Transverse colon (tissue), 4 donors: ENCODE data around the gene CEP290. TPM values are rescaled to one million over a fixed set of nuclear protein-coding genes. Genes with fewer than 3 reads are reported as not detected.

Experiments used
- DNase-seq: peaks from one replicate; pipeline ENCODE4 v3.0.0-alpha.2; 2019
- H3K27ac ChIP-seq, 4 donors: fragments of 200-600 bp; sonication (generic); 2 replicates each; pipeline ENCODE4 v1.5.1; 2016 to 2018; ENCODE audit warnings: inconsistent platforms in 4 of 4
- H3K27me3 ChIP-seq: fragments of 200-600 bp; sonication (generic); 2 replicates; pipeline ENCODE4 v1.5.1; 2017; ENCODE audit warnings: inconsistent platforms
- H3K36me3 ChIP-seq, 4 donors: fragments of 200-600 bp; sonication (generic); 2 replicates each; pipeline ENCODE4 v1.5.1; 2017 to 2019; ENCODE audit warnings: inconsistent platforms in 4 of 4
- H3K4me1 ChIP-seq, 4 donors: fragments of 200-600 bp; sonication (generic); 2 replicates each; pipeline ENCODE4 v1.5.1; 2017 to 2020; ENCODE audit warnings: inconsistent platforms in 4 of 4
- H3K4me3 ChIP-seq, 4 donors: fragments of 200-600 bp; sonication (generic); 1 replicate in 1 of 4; 2 replicates in 3 of 4; pipeline versions ENCODE4 v1.5.1 to v1.6.1; 2017 to 2019; ENCODE audit warnings: inconsistent platforms in 4 of 4
- H3K9me3 ChIP-seq, 2 donors: fragments of 200-600 bp; sonication (generic); 2 replicates each; pipeline ENCODE4 v1.5.1; 2017 to 2019; ENCODE audit warnings: inconsistent platforms in 2 of 2
- EP300 ChIP-seq: sonication (generic); formaldehyde crosslinking; IDR thresholded peaks from one replicate; pipeline ENCODE4 v1.6.1; 2017; ENCODE audit warnings: antibody characterized with exemption, low read depth
- POLR2A ChIP-seq: fragments of 450-650 bp; IDR thresholded peaks from one replicate; pipeline ENCODE4 v1.6.1; 2016; ENCODE audit warnings: antibody characterized with exemption, mild to moderate bottlenecking, moderate library complexity
- POLR2AphosphoS5 ChIP-seq, 3 donors: sonication (generic); formaldehyde crosslinking; IDR thresholded peaks; one replicate each; pipeline ENCODE4 v1.6.1; 2016; ENCODE audit warnings: antibody characterized with exemption in 3 of 3
- WGBS, 2 donors: methylation state at CpG; one replicate each; pipeline ENCODE4 v1.1.5; 2018; ENCODE audit warnings: low coverage in 1 of 2; 5-methylcytosine and 5-hydroxymethylcytosine counted together
- in situ Hi-C, 4 donors: fragments of 200-750 bp; cut with MboI; loops; one replicate each; pipeline versions ENCODE4 v1.15.0 to v1.15.1; 2017; ENCODE audit warnings: low sequenced_read_pairs in 3 of 4, low pct_ligation_motif_present in 1 of 4, low pct_unique_long_range_greater_than_20kb in 1 of 4
- intact Hi-C: fragments of 100-400 bp; cut with DNase I; formaldehyde crosslinking; loops from one replicate; pipeline ENCODE4 v1.15.1; 2023; ENCODE audit warnings: low total_unique reads
- total RNA-seq, 4 donors: library from RNA; depleted of rRNA; stranded (reverse); fragments of >200 nt; gene quantifications; one replicate each; pipeline ENCODE4 v1.1.0, GENCODE V29; 2016
- TF ChIP-seq, protein P1 (sequence below), 5 experiments: fragments of 200-600 bp in 3 of 5; fragments of 450-650 bp in 2 of 5; sonication (generic) in 3 of 5; IDR thresholded peaks; 1 replicate in 2 of 5; 2 replicates in 3 of 5; pipeline ENCODE4 v1.5.1; 2016 to 2017; ENCODE audit warnings: antibody characterized with exemption in 5 of 5, inconsistent platforms in 3 of 5, mild to moderate bottlenecking in 2 of 5, moderate library complexity in 1 of 5

Gene CEP290
- total RNA-seq, 4 donors from 2014 or later = 15.1 to 44.9 (median 18.8) TPM

- Histone ChIP-seq H3K4me3 (no peak overlapping the region), H3K27ac (no peak overlapping the region), H3K27me3 (no peaks in the 10 kb centered on the region), H3K36me3 (no peaks in the 10 kb centered on the region), H3K9me3 (no peaks in the 10 kb centered on the region), H3K4me1 (peaks cover 0 to 5% (median 3%) of the 10 kb centered on the region in 4 donors)
- in situ Hi-C loops = no loop called here
- intact Hi-C loops = no loop called here
- DNase-seq = no peak
- TF ChIP-seq, protein P1, sequence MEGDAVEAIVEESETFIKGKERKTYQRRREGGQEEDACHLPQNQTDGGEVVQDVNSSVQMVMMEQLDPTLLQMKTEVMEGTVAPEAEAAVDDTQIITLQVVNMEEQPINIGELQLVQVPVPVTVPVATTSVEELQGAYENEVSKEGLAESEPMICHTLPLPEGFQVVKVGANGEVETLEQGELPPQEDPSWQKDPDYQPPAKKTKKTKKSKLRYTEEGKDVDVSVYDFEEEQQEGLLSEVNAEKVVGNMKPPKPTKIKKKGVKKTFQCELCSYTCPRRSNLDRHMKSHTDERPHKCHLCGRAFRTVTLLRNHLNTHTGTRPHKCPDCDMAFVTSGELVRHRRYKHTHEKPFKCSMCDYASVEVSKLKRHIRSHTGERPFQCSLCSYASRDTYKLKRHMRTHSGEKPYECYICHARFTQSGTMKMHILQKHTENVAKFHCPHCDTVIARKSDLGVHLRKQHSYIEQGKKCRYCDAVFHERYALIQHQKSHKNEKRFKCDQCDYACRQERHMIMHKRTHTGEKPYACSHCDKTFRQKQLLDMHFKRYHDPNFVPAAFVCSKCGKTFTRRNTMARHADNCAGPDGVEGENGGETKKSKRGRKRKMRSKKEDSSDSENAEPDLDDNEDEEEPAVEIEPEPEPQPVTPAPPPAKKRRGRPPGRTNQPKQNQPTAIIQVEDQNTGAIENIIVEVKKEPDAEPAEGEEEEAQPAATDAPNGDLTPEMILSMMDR (IDR thresholded peaks at IDR 0.05) = no peak
- no peak for TF ChIP-seq EP300
- no peak for TF ChIP-seq POLR2AphosphoS5 (IDR thresholded peaks at IDR 0.05)
- TF ChIP-seq POLR2A = no peak
- 95% methylated on average over 2 of the region's 2 CpGs for WGBS, 2 donors
Observed at GRCh38 chr12:88185279-88185678, 43.4 kb upstream of the CEP290 start.

- H3K27ac ChIP-seq = no peak overlapping the region
- intact Hi-C loops (no loop called here), in situ Hi-C loops (no loop called here)
- H3K27me3 ChIP-seq = no peaks in the 10 kb centered on the region
- no peak overlapping the region for H3K4me3 ChIP-seq
- DNase-seq = no peak
- peaks cover 0 to 5% (median 3%) of the 10 kb centered on the region in 4 donors for H3K4me1 ChIP-seq
- H3K9me3 ChIP-seq = no peaks in the 10 kb centered on the region
- no peak for TF ChIP-seq EP300
- no peak for TF ChIP-seq POLR2AphosphoS5 (IDR thresholded peaks at IDR 0.05)
- TF ChIP-seq, protein P1 (IDR thresholded peaks at IDR 0.05) = no peak
- TF ChIP-seq POLR2A = no peak
- 83 to 92% methylated on average over 3 of the region's 3 CpGs for WGBS, 2 donors
- peaks cover 0 to 4% (median 0%) of the 10 kb centered on the region in 4 donors for H3K36me3 ChIP-seq
Observed at GRCh38 chr12:88184196-88184595, 42.3 kb upstream of the CEP290 start.

GRCh38 chr12:88182416-88182815, 40.5 kb upstream of the CEP290 start:
- Histone ChIP-seq H3K4me1 (no peaks in the 10 kb centered on the region), H3K27me3 (no peaks in the 10 kb centered on the region), H3K9me3 (no peaks in the 10 kb centered on the region), H3K4me3 (no peak overlapping the region), H3K27ac (no peak overlapping the region), H3K36me3 (peaks cover 0 to 8% (median under 1%) of the 10 kb centered on the region in 4 donors)
- in situ Hi-C loops (no loop called here), intact Hi-C loops (no loop called here)
- WGBS, 2 donors = 62 to 69% methylated on average over 3 of the region's 3 CpGs
- TF ChIP-seq POLR2A (no peak), POLR2AphosphoS5 (IDR thresholded peaks at IDR 0.05) (no peak), EP300 (no peak)
- TF ChIP-seq, protein P1 (IDR thresholded peaks at IDR 0.05) = no peak
- DNase-seq = no peak

DNA sequence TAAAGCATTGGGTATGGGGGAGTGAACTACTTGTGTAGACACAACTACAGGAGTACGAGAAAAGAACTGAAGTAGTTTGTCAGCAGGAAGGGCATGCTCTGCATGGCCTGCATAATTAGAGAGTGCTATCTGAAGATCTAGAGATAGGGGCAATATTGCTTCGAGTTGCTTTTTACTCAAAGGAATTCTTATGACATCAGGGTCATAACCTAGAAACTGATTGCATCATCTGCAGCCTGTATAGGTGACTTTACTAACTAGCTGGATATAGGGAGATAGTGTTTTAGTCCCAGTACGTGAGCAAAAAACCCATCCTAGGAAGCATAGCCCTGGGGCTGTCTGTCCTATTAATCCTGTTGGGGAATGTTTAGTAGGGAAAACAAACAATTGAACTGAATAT, 40.0 kb upstream of the CEP290 start:
- Histone ChIP-seq H3K4me3 (no peak overlapping the region), H3K27me3 (no peaks in the 10 kb centered on the region), H3K27ac (no peak overlapping the region), H3K9me3 (no peaks in the 10 kb centered on the region), H3K36me3 (peaks cover 0 to 8% (median 3%) of the 10 kb centered on the region in 4 donors), H3K4me1 (no peaks in the 10 kb centered on the region)
- intact Hi-C loops (no loop called here), in situ Hi-C loops (no loop called here)
- TF ChIP-seq EP300 (no peak), POLR2A (no peak), POLR2AphosphoS5 (IDR thresholded peaks at IDR 0.05) (no peak)
- TF ChIP-seq, protein P1 (IDR thresholded peaks at IDR 0.05) = no peak
- whole genome bisulfite sequencing, 2 donors = 76 to 100% methylated on average over 1 to 3 of the region's 3 CpGs
- DNase-seq = no peak
